ENCODE data around the gene POU2F1.
"Not testable (repeated sequence)": the region's sequence is repeated elsewhere in the genome, so short reads cannot be mapped to it uniquely, and the experiment has no call there.

The POU2F1 gene

DNA sequence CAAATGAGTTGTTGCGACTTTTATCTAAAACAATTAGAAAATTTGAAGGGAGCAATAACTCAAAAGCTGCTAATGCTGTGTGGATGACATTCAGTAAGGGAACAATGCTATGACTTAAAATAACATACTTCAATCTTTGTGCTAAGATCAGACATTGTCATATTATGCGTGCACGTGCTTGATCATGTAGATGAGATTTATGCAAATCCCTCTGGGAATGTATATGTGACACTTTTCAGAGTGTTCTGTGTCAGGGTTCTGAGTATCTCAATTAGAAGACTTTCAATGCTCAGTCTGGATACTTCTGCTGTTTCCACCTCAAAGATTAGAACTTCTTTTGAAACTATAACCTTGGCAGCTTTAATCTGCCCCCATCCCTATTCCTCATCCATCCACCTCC lies 18.6 kb upstream of the POU2F1 start:
- no peak overlapping the region for H2AK5ac ChIP-seq (ENCODE audit: low read depth, low read length)
- H3K4me1 ChIP-seq (ENCODE audit: control insufficient read depth in 2 of 2, insufficient read depth in 1 of 2, low read depth in 1 of 2, low read length in 2 of 2) = peaks cover 3 to 5% of the 10 kb centered on the region in 2 donors
- no peak overlapping the region for H4K91ac ChIP-seq (ENCODE audit: low read depth, low read length, poor library complexity)
- no peak overlapping the region for H3K4me3 ChIP-seq (ENCODE audit: low read length in 2 of 2)
- no peak overlapping the region for H3K9ac ChIP-seq (ENCODE audit: low read depth, low read length, poor library complexity)
- no peak overlapping the region for H2AFZ ChIP-seq (ENCODE audit: low read length)
- H3K27ac ChIP-seq (replicated peaks; ENCODE audit: low read length) = no peak overlapping the region
- H3K27me3 ChIP-seq (ENCODE audit: control insufficient read depth in 3 of 3, insufficient read depth in 3 of 3, low read depth in 1 of 3, low read length in 3 of 3) = peaks cover 0 to 48% (median 0%) of the 10 kb centered on the region in 3 experiments
- no peak overlapping the region for H2BK5ac ChIP-seq (ENCODE audit: low read length)
- H3K4me2 ChIP-seq (ENCODE audit: insufficient read depth, low read length, poor library complexity, severe bottlenecking) = no peak overlapping the region
- H3K9me3 ChIP-seq (replicated peaks in 1 of 2; ENCODE audit: control insufficient read depth in 2 of 2, insufficient read depth in 1 of 2, low read depth in 1 of 2, low read length in 2 of 2) = peaks cover 0 to 2% of the 10 kb centered on the region in 2 donors
- H2BK120ac ChIP-seq (ENCODE audit: low read depth, low read length) = no peak overlapping the region
- no peak overlapping the region for H3K23ac ChIP-seq (ENCODE audit: low read depth, low read length, poor library complexity)
- H3K36me3 ChIP-seq (replicated peaks in 1 of 2; ENCODE audit: control insufficient read depth in 2 of 2, insufficient read depth in 2 of 2, low read length in 2 of 2) = no peaks in the 10 kb centered on the region
- no peak overlapping the region for H3K18ac ChIP-seq (ENCODE audit: low read length)
- no peak for DNase-seq (ENCODE audit: low spot score)
- H3K14ac ChIP-seq (ENCODE audit: low read length) = no peak overlapping the region
- H3K79me1 ChIP-seq (ENCODE audit: low read depth, low read length) = no peaks in the 10 kb centered on the region
- H2BK12ac ChIP-seq (ENCODE audit: low read length) = no peak overlapping the region
- H4K8ac ChIP-seq (ENCODE audit: low read depth, low read length) = no peak overlapping the region
- no peak overlapping the region for H2BK15ac ChIP-seq (ENCODE audit: low read length)
- H3K4ac ChIP-seq (ENCODE audit: low read length) = no peak overlapping the region
- no CpG with 5 or more reads among the region's 3 CpGs for WGBS, 2 donors (ENCODE audit: extremely low coverage in 2 of 2, insufficient read length in 2 of 2, insufficient replicate concordance in 1 of 2)

DNA sequence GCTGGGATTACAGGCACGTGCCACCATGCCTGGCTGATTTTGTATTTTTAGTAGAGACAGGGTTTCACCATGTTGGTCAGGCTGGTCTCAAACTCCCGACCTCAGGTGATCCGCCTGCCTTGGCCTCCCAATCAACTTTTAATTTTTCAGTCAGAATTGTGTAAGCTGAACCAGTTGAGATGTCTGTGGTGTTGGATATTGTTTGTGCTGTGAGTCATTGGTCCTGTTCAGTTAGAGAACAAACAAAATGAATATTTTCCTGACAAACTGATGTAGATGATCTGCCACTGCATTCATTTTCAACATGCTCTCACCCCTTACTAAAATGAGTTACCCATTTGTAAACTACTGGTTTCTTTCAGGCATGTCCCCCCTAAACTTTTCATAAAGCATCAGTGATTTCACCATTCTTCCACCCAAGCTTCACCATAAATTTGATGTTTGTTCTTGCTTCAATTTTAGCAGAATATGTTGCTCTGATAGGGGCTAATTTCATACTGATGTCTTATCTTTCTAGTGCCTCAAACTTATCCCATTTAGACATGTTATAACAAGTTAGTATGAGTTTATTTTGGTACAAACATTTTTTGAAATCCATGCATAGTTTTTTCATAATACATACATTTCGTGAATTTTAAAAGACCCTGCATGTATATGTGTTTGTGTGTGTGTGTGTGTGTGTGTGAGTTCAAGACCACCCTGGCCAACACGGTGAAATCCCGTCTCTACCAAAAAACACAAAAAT lies 15.2 kb upstream of the POU2F1 start:
- not testable (repeated sequence) for H3K23ac ChIP-seq (ENCODE audit: low read depth, low read length, poor library complexity); H2AK5ac ChIP-seq (ENCODE audit: low read depth, low read length); H3K14ac ChIP-seq (ENCODE audit: low read length); H3K4me1 ChIP-seq (ENCODE audit: control insufficient read depth in 2 of 2, insufficient read depth in 1 of 2, low read depth in 1 of 2, low read length in 2 of 2); H4K8ac ChIP-seq (ENCODE audit: low read depth, low read length); H2BK15ac ChIP-seq (ENCODE audit: low read length); H2AFZ ChIP-seq (ENCODE audit: low read length); H3K27ac ChIP-seq (replicated peaks; ENCODE audit: low read length); H2BK12ac ChIP-seq (ENCODE audit: low read length); H3K36me3 ChIP-seq (replicated peaks in 1 of 2; ENCODE audit: control insufficient read depth in 2 of 2, insufficient read depth in 2 of 2, low read length in 2 of 2); H2BK5ac ChIP-seq (ENCODE audit: low read length); H3K4me3 ChIP-seq (ENCODE audit: low read length in 2 of 2); H3K9ac ChIP-seq (ENCODE audit: low read depth, low read length, poor library complexity); H2BK120ac ChIP-seq (ENCODE audit: low read depth, low read length); H3K79me1 ChIP-seq (ENCODE audit: low read depth, low read length); H3K4ac ChIP-seq (ENCODE audit: low read length); H4K91ac ChIP-seq (ENCODE audit: low read depth, low read length, poor library complexity); H3K18ac ChIP-seq (ENCODE audit: low read length); DNase-seq (ENCODE audit: low spot score); H3K4me2 ChIP-seq (ENCODE audit: insufficient read depth, low read length, poor library complexity, severe bottlenecking)
- peaks cover 3 to 16% of the 10 kb centered on the region in 2 donors for H3K9me3 ChIP-seq (replicated peaks in 1 of 2; ENCODE audit: control insufficient read depth in 2 of 2, insufficient read depth in 1 of 2, low read depth in 1 of 2, low read length in 2 of 2)
- no CpG with 5 or more reads among the region's 6 CpGs for WGBS, 2 donors (ENCODE audit: extremely low coverage in 2 of 2, insufficient read length in 2 of 2, insufficient replicate concordance in 1 of 2)
- H3K27me3 ChIP-seq (ENCODE audit: control insufficient read depth in 3 of 3, insufficient read depth in 3 of 3, low read depth in 1 of 3, low read length in 3 of 3) = peaks cover 0 to 36% (median 0%) of the 10 kb centered on the region in 3 experiments

DNA sequence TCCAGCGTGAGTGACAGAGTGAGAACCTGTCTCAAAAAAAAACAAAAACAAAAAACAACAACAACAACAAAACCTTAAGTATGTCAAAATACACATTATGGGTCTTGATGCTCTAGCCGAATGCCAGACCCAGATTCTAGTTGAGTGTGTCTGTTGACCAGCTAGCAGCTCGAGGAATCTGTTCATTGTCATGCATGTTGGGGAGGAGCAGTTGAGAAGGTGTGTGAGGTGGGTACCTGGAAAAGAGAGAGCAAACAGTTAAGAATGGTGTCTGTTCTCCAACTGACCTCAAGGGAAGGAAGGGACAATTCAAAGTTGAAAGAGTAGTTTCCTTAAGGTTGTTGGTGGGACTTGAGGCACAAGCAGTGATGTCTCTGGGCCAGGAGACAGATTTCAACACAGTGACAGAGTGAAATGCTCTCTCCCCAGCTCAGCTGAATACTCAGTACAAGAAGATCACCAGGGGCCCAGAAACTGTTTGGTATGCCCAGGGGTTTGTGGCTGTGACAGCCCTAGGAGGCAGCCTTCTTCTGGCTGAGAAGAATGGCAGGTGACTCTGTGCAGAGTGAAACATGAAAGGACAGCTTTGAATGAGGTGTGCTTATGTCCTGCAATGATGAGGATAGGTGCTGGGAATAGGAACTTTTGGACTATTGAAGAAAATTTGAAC lies 14.4 kb upstream of the POU2F1 start:
- peaks cover 0 to 30% (median 0%) of the 10 kb centered on the region in 3 experiments for H3K27me3 ChIP-seq (ENCODE audit: control insufficient read depth in 3 of 3, insufficient read depth in 3 of 3, low read depth in 1 of 3, low read length in 3 of 3)
- H3K27ac ChIP-seq (replicated peaks; ENCODE audit: low read length) = no peak overlapping the region
- H2AFZ ChIP-seq (ENCODE audit: low read length) = no peak overlapping the region
- peaks cover 3 to 16% of the 10 kb centered on the region in 2 donors for H3K9me3 ChIP-seq (replicated peaks in 1 of 2; ENCODE audit: control insufficient read depth in 2 of 2, insufficient read depth in 1 of 2, low read depth in 1 of 2, low read length in 2 of 2)
- peaks cover 0 to 1% of the 10 kb centered on the region in 2 donors for H3K4me1 ChIP-seq (ENCODE audit: control insufficient read depth in 2 of 2, insufficient read depth in 1 of 2, low read depth in 1 of 2, low read length in 2 of 2)
- no peaks in the 10 kb centered on the region for H3K36me3 ChIP-seq (replicated peaks in 1 of 2; ENCODE audit: control insufficient read depth in 2 of 2, insufficient read depth in 2 of 2, low read length in 2 of 2)
- H2BK120ac ChIP-seq (ENCODE audit: low read depth, low read length) = no peak overlapping the region
- no peak overlapping the region for H3K4me2 ChIP-seq (ENCODE audit: insufficient read depth, low read length, poor library complexity, severe bottlenecking)
- no peak overlapping the region for H2BK5ac ChIP-seq (ENCODE audit: low read length)
- H3K23ac ChIP-seq (ENCODE audit: low read depth, low read length, poor library complexity) = no peak overlapping the region
- no peak overlapping the region for H4K91ac ChIP-seq (ENCODE audit: low read depth, low read length, poor library complexity)
- no peaks in the 10 kb centered on the region for H3K79me1 ChIP-seq (ENCODE audit: low read depth, low read length)
- no peak overlapping the region for H2BK15ac ChIP-seq (ENCODE audit: low read length)
- H3K18ac ChIP-seq (ENCODE audit: low read length) = no peak overlapping the region
- WGBS, 2 donors (ENCODE audit: extremely low coverage in 2 of 2, insufficient read length in 2 of 2, insufficient replicate concordance in 1 of 2) = no CpG with 5 or more reads among the region's 3 CpGs
- H2BK12ac ChIP-seq (ENCODE audit: low read length) = no peak overlapping the region
- no peak overlapping the region for H2AK5ac ChIP-seq (ENCODE audit: low read depth, low read length)
- H3K4ac ChIP-seq (ENCODE audit: low read length) = no peak overlapping the region
- no peak overlapping the region for H3K14ac ChIP-seq (ENCODE audit: low read length)
- no peak overlapping the region for H4K8ac ChIP-seq (ENCODE audit: low read depth, low read length)
- H3K4me3 ChIP-seq (ENCODE audit: low read length in 2 of 2) = no peak overlapping the region
- H3K9ac ChIP-seq (ENCODE audit: low read depth, low read length, poor library complexity) = no peak overlapping the region
- DNase-seq (ENCODE audit: low spot score) = no peak

GRCh38 chr1:167207940-167208623 lies 12.6 kb upstream of the POU2F1 start:
- Histone ChIP-seq H3K4me3 (ENCODE audit: low read length in 2 of 2) (no peak overlapping the region), H2AK5ac (ENCODE audit: low read depth, low read length) (no peak overlapping the region), H3K4ac (ENCODE audit: low read length) (no peak overlapping the region), H4K8ac (ENCODE audit: low read depth, low read length) (no peak overlapping the region), H2BK12ac (ENCODE audit: low read length) (no peak overlapping the region), H2BK120ac (ENCODE audit: low read depth, low read length) (no peak overlapping the region), H2BK5ac (ENCODE audit: low read length) (no peak overlapping the region), H2AFZ (ENCODE audit: low read length) (no peak overlapping the region), H3K9ac (ENCODE audit: low read depth, low read length, poor library complexity) (no peak overlapping the region), H3K18ac (ENCODE audit: low read length) (no peak overlapping the region), H3K23ac (ENCODE audit: low read depth, low read length, poor library complexity) (no peak overlapping the region), H3K36me3 (replicated peaks in 1 of 2; ENCODE audit: control insufficient read depth in 2 of 2, insufficient read depth in 2 of 2, low read length in 2 of 2) (no peaks in the 10 kb centered on the region), H3K4me2 (ENCODE audit: insufficient read depth, low read length, poor library complexity, severe bottlenecking) (no peak overlapping the region), H3K27me3 (ENCODE audit: control insufficient read depth in 3 of 3, insufficient read depth in 3 of 3, low read depth in 1 of 3, low read length in 3 of 3) (peaks cover 0 to 20% (median 0%) of the 10 kb centered on the region in 3 experiments), H2BK15ac (ENCODE audit: low read length) (no peak overlapping the region), H3K9me3 (replicated peaks in 1 of 2; ENCODE audit: control insufficient read depth in 2 of 2, insufficient read depth in 1 of 2, low read depth in 1 of 2, low read length in 2 of 2) (peaks cover 3 to 16% of the 10 kb centered on the region in 2 donors), H3K27ac (replicated peaks; ENCODE audit: low read length) (no peak overlapping the region), H4K91ac (ENCODE audit: low read depth, low read length, poor library complexity) (no peak overlapping the region), H3K79me1 (ENCODE audit: low read depth, low read length) (no peaks in the 10 kb centered on the region), H3K14ac (ENCODE audit: low read length) (no peak overlapping the region), H3K4me1 (ENCODE audit: control insufficient read depth in 2 of 2, insufficient read depth in 1 of 2, low read depth in 1 of 2, low read length in 2 of 2) (peaks cover 0 to 1% of the 10 kb centered on the region in 2 donors)
- DNase-seq (ENCODE audit: low spot score) = no peak
- no CpG with 5 or more reads among the region's 6 CpGs for WGBS, 2 donors (ENCODE audit: extremely low coverage in 2 of 2, insufficient read length in 2 of 2, insufficient replicate concordance in 1 of 2)
